Frontal cortex (tissue), 4 donors: ENCODE results near the gene SCART1. TPM values are rescaled to one million over a fixed set of nuclear protein-coding genes. Genes with fewer than 3 reads are reported as not detected.
"Not testable (repeated sequence)": the region's sequence is repeated elsewhere in the genome, so short reads cannot be mapped to it uniquely, and the experiment has no call there.

Experiments used
- DNase-seq, 2 donors: peaks; one replicate each; pipeline ENCODE4 v3.0.0; 2012; ENCODE audit warnings: low spot score in 2 of 2
- FAIRE-seq: peaks from 2 replicates; lab custom pipeline; 2012; peaks lifted over from hg19 to GRCh38; lab: Jason Lieb, UNC
- total RNA-seq: library from RNA; depleted of rRNA; stranded (reverse); fragments of >200 nt; gene quantifications from one replicate; pipeline ENCODE4 v1.2.3, GENCODE V29; 2014
- donor health status: control.
- donor health status: control.
- donor health status: control.

SCART1 gene
- total RNA-seq, 1 donor from 2014 or later: under 0.01 TPM

- DNase-seq (no peak), FAIRE-seq (no peak)
Measured at GRCh38 chr10:133467286-133467911, 13.7 kb downstream of the SCART1 start.

- FAIRE-seq: not testable (repeated sequence)
Measured at GRCh38 chr10:133469205-133469604, 15.5 kb downstream of the SCART1 start.

DNA sequence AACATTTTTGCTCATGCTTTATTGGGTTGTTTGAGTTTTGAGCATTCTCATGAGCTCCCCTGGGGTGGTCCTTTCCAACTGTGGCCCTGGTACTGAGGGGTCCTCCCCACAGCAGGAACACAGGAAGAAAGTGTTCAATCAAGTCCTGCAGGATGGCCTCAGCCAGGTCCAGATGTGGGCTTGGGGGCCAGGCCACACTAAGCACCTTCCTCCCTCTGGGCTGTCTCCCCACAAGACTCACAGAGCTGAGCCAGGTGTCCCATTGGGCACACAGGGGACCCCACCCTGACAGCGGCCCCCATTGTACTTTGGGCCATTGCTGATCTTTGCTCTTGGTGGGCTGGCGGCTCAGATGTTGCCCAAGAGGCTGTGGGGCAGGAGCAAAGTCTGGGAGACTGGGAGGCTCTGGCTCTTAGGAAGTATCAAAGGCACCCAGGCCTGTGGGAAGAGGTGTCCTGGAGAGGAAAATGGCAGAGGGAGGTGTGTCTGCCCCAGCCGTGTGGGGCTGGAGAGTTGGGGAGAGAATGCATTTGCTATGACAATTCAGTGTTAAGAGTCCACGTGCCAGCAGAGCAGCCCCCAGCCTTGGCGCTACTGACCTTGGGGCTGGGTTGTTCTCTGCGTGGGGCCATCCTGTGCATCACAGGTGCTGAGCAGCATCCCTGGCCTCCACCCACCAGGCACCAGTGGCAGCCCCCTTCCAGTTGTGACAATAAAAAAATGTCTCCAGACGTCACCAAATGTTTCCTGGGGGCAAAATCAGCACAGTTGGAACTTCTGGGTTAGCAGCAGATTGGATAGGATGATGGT is 17.8 kb downstream of the SCART1 start:
- no peak for DNase-seq
- FAIRE-seq: no peak

More at GRCh38 chr10:133469205-133469604, 15.5 kb downstream of the SCART1 start:
- DNase-seq: not testable (repeated sequence)

DNA sequence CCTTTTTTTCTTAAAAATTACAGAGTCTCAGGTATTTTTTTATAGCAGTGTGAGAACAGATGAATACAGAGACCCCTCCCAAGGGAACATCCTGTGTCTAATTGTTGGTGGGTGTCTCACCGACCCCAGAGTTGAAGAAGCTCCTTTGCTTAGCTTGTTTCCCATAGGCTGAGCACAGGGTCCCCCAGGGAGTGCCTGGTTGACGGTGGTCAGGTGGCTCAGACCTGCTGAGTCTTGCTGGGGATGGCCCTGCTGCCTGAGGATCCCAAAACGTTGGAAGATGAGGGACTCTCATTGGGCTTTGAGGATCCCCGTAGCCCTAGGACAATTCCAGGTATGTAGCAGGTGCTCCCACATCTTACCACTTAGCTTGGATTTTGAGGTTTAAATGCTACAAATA is 19.5 kb downstream of the SCART1 start:
- FAIRE-seq (no peak), DNase-seq (no peak)

DNA sequence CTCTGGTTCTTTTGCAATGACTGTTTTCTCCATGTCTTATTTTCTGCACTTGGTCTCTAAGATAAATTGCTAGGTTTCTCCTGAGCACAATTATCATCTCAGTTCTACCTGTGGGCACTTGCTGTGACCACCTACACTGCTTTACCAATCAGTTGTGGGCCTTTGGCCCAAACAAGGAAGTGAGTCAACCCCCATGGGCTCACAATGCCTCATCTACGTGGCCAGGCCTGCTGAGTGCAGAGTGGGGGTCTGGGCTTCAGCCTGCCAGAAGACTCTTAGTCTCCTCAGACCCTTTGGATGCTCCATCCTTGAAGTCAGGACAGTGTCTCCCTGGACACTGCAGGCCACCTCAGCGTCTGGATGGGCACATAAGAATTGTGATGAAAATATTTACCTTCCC is 20.3 kb downstream of the SCART1 start:
- DNase-seq (peak in 1 of 2 donors; percentile 3), FAIRE-seq (no peak)

GRCh38 chr10:133474665-133475424 is 21.1 kb downstream of the SCART1 start:
- DNase-seq: peak in 1 of 2 donors; percentile 7
- FAIRE-seq: no peak

- DNase-seq (no peak), FAIRE-seq (no peak)
Measured at GRCh38 chr10:133475425-133475734, 21.6 kb downstream of the SCART1 start.

- FAIRE-seq (no peak), DNase-seq (no peak)
Measured at GRCh38 chr10:133475821-133476640, 22.3 kb downstream of the SCART1 start.

GRCh38 chr10:133476641-133476990 is 22.9 kb downstream of the SCART1 start:
- FAIRE-seq (no peak), DNase-seq (no peak)

DNA sequence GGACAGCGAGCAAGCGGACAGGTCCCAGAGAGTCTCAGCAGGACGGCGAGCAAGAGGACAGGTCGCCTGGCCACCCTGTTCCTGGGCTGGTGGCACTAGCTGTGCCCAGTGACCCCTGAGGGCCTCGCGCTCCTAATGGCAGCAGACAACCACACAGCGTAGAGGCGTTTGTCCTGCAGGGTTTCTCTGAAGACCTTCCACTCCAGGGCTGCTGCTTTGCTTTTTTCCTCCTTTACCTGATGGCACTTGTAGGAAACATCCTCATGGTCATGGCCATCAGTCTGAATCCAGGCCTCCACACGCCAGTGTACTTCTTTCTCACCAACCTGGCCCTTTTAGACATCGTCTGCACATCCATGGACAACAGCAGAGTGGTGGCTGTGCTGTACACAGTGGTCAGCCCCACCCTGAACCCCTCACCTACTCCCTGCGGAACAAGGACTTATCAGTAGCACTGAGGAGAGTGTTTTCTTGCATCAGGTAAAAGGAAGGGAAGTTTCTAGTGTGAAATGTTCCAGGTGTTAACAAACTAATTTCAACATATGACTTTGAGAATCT is 27.4 kb downstream of the SCART1 start:
- FAIRE-seq (no peak), DNase-seq (no peak)

GRCh38 chr10:133481657-133482056 is 27.9 kb downstream of the SCART1 start:
- no peak for FAIRE-seq

DNA sequence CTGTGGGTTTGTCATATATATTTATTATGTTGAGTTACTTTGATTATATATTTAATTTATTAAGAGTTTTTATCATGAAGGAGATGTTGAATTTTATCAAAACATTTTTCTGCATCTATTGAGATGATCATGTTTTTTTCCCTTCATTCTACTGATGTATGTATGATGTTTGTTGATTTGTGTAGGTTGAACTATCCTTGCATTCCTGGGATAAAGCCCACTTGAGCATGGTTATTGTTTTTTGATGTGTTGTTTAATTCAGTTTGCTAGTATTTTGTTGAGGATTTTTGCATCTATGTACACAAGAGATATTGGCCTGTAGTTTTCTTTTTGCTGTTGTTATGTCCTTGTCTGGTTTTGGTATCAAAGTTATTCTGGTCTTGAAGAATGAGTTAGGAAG is 31.1 kb downstream of the SCART1 start:
- DNase-seq: no peak
- no peak for FAIRE-seq

More at GRCh38 chr10:133481657-133482056, 27.9 kb downstream of the SCART1 start:
- no peak for DNase-seq

DNA sequence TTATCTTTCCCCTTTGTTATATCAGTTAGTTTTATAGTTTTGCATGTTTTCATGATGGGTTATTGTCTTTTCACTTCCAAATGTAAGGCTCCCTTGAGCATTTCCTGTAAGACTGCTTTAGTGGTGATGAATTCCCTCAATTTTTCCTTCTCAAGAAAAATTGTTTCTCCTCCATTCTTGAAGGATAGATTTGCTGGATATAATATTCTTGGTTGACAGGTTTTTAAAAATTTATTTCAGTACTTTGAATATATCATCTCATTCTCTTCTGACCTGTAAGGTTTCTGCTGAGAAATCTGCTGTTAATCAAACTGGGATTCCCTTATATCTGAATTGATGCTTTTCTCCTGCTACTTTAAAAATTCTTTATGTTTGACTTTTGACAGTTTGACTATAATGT is 33.3 kb downstream of the SCART1 start:
- DNase-seq (no peak), FAIRE-seq (no peak)

- no peak for FAIRE-seq
Measured at GRCh38 chr10:133488354-133488753, 34.6 kb downstream of the SCART1 start.

DNA sequence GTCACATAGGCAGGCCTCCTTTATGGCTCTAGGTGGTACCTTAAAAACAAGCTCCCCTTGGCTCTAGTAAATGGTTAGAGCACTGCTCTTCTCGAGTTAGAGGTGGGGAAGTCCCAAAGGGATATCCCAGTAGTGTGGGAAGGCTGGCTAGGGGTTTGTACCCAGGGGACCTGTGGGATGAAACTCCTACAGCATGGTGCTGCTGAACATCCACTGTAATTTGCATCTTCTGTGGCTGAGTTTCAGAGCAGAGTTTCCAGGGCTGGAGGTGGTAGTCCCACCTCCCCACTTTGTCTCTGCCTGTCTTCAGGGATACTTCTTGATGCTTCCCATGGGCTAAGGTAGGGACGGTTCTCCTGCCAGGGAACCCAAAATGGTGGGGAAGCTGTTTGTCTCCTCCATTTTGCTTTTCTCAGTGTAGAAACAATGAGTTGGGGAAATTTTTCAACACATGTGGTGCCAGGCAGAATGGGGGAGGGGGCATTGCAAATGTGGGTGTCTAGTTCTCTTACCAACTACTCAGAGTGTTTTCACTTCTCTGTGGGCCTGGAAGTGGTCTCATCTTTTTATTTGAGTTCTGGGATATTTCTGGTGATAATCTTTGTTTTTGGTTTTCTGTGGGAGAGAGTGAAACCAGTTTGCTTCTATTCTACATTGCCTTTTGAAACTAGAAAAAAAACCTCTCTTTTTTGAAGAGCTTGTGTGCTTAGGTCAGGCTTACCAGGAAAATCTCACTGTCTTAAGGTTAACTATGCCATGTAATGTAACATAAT is 36.3 kb downstream of the SCART1 start:
- DNase-seq (no peak), FAIRE-seq (no peak)

More at GRCh38 chr10:133488354-133488753, 34.6 kb downstream of the SCART1 start:
- DNase-seq: no peak

DNA sequence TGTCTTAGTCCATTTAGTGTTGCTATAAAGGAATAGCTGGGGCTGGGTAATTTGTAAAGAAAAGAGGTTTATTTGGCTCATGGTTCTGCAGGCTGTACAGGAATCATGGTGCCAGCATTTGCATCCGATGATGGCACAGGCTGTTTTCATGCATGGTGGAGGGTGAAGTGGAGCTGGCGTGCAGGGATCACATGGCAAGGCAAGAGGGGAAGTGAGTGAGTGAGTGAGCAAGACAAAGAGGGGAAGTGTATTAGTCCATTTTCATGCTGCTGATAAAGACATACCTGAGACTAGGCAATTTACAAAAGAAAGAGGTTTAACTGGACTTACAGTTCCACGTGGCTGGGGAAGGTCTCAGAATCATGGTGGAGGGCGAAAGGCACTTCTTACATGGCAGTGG is 39.8 kb downstream of the SCART1 start:
- FAIRE-seq, DNase-seq: not testable (repeated sequence)

- FAIRE-seq, DNase-seq: not testable (repeated sequence)
Measured at GRCh38 chr10:133497363-133497762, 43.6 kb downstream of the SCART1 start.

- not testable (repeated sequence) for DNase-seq, FAIRE-seq
Measured at GRCh38 chr10:133499176-133499575, 45.4 kb downstream of the SCART1 start.

DNA sequence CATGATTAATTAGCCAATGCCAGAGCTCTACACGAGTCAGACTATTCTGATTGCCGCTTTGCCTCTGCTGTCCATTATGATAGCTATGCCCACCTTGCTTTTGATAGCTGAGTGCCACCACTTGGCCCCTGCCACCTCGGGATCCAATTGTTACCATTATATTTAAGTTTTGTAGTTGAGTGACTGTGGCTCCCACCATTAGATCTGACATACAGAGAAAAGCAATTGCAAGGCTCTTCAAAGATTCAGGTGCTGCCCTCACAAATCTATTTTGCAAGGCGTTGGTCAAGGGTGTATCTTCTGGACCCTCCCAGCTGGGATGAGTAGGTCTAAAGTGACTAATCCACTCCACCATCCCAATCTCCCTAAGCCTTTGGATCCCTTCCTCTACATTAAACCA is 47.2 kb downstream of the SCART1 start:
- FAIRE-seq, DNase-seq: not testable (repeated sequence)
